CD4-positive, alpha-beta T cell treated with Interleukin-21 for 1 hour (primary cell): Measurements from ENCODE around the gene TTC39C.
"Not testable (repeated sequence)": the region's sequence is repeated elsewhere in the genome, so short reads cannot be mapped to it uniquely, and the experiment has no call there.

Source experiments
- DNase-seq: peaks from one replicate; pipeline ENCODE4 v3.0.0-alpha.2; 2020

The TTC39C gene

GRCh38 chr18:24138789-24139616 lies 124.4 kb downstream of the TTC39C start, which contains the start of gene CABYR:
Gene CABYR (plus strand): TSS chr18:24139062. CDS start chr18:24143115, 4,053 bp downstream.
- DNase-seq: peak; percentile 85

- no peak for DNase-seq
These were observed 126.1 kb downstream of the TTC39C start for GRCh38 chr18:24140697-24141096.

GRCh38 chr18:24142376-24142775 lies 127.8 kb downstream of the TTC39C start:
- DNase-seq: no peak

- not testable (repeated sequence) for DNase-seq
These were observed 135.0 kb downstream of the TTC39C start for GRCh38 chr18:24149591-24149990.

GRCh38 chr18:24153397-24153796 lies 138.8 kb downstream of the TTC39C start:
- no peak for DNase-seq

- no peak for DNase-seq
These were observed 143.3 kb downstream of the TTC39C start for GRCh38 chr18:24157855-24158254.

- no peak for DNase-seq
These were observed 145.5 kb downstream of the TTC39C start for GRCh38 chr18:24160086-24160485.

GRCh38 chr18:24161304-24161703 lies 146.8 kb downstream of the TTC39C start:
- DNase-seq: no peak

- no peak for DNase-seq
These were observed 153.9 kb downstream of the TTC39C start for GRCh38 chr18:24168496-24168895.

GRCh38 chr18:24170360-24170759 lies 155.8 kb downstream of the TTC39C start:
- no peak for DNase-seq

- no peak for DNase-seq
These were observed 159.4 kb downstream of the TTC39C start for GRCh38 chr18:24173997-24174396.

- peak; percentile 16 for DNase-seq
These were observed 162.3 kb downstream of the TTC39C start for GRCh38 chr18:24176727-24177416.

- no peak for DNase-seq
These were observed 163.1 kb downstream of the TTC39C start for GRCh38 chr18:24177499-24178133.

- no peak for DNase-seq
These were observed 165.5 kb downstream of the TTC39C start for GRCh38 chr18:24180048-24180447.

GRCh38 chr18:24181806-24182205 lies 167.3 kb downstream of the TTC39C start:
- no peak for DNase-seq
